Astrocyte (in vitro differentiated cells and primary cell): Measurements from ENCODE around the gene FAHD2B. TPM values are rescaled to one million over a fixed set of nuclear protein-coding genes. Genes with fewer than 3 reads are reported as not detected.
"Not testable (repeated sequence)": the region's sequence is repeated elsewhere in the genome, so short reads cannot be mapped to it uniquely, and the experiment has no call there.

Source experiments
- DNase-seq: peaks from one replicate; pipeline ENCODE4 v3.0.0-alpha.2; 2010; ENCODE audit warnings: low read depth
- FAIRE-seq: peaks from 2 replicates; lab custom pipeline; 2011; peaks lifted over from hg19 to GRCh38; lab: Jason Lieb, UNC
- H2AFZ ChIP-seq: 2 replicates; pipeline ENCODE4 v1.6.0; 2012; ENCODE audit warnings: low read depth, low read length, inconsistent platforms
- H3K27ac ChIP-seq: 2 replicates; pipeline ENCODE4 v1.5.1; 2011; ENCODE audit warnings: low read depth, low read length, inconsistent platforms
- H3K27me3 ChIP-seq: 2 replicates; pipeline ENCODE4 v1.6.0; 2011; ENCODE audit warnings: low read length, inconsistent platforms; ENCODE audit not compliant: insufficient read depth
- H3K36me3 ChIP-seq: 2 replicates; pipeline ENCODE4 v1.5.1; 2011; ENCODE audit warnings: low read length, inconsistent platforms; ENCODE audit not compliant: insufficient read depth
- H3K4me1 ChIP-seq: 2 replicates; pipeline ENCODE4 v1.5.1; 2011; ENCODE audit warnings: low read length, inconsistent platforms; ENCODE audit not compliant: insufficient read depth
- H3K4me2 ChIP-seq: 2 replicates; pipeline ENCODE4 v1.6.0; 2012; ENCODE audit warnings: low read length, inconsistent platforms
- H3K4me3 ChIP-seq: 2 replicates; pipeline ENCODE4 v1.5.1; 2011; ENCODE audit warnings: low read depth, mild to moderate bottlenecking, low read length, inconsistent platforms; ENCODE audit not compliant: insufficient read depth
- H3K79me2 ChIP-seq: 2 replicates; pipeline ENCODE4 v1.6.0; 2012; ENCODE audit warnings: mild to moderate bottlenecking, low read length, inconsistent platforms; ENCODE audit not compliant: insufficient read depth
- H3K9ac ChIP-seq: 2 replicates; pipeline ENCODE4 v1.6.0; 2012; ENCODE audit warnings: mild to moderate bottlenecking, low read length, inconsistent platforms
- H3K9me3 ChIP-seq: 2 replicates; pipeline ENCODE4 v1.5.1; 2012; ENCODE audit warnings: low read depth, mild to moderate bottlenecking, low read length, inconsistent platforms; ENCODE audit not compliant: insufficient read depth
- H4K20me1 ChIP-seq: 2 replicates; pipeline ENCODE4 v1.6.0; 2012; ENCODE audit warnings: low read length, inconsistent platforms; ENCODE audit not compliant: insufficient read depth
- H3K27ac Mint-ChIP-seq: one replicate; pipeline ENCODE4 v1.8.0; 2021; ENCODE audit warnings: mild to moderate bottlenecking, mixed read lengths; ENCODE audit not compliant: unreplicated experiment
- H3K27me3 Mint-ChIP-seq: one replicate; pipeline ENCODE4 v1.8.0; 2021; ENCODE audit warnings: low read depth, mixed read lengths; ENCODE audit not compliant: unreplicated experiment
- H3K36me3 Mint-ChIP-seq: one replicate; pipeline ENCODE4 v1.8.0; 2021; ENCODE audit warnings: low read depth, mixed read lengths; ENCODE audit not compliant: unreplicated experiment
- H3K4me1 Mint-ChIP-seq: one replicate; pipeline ENCODE4 v1.8.0; 2021; ENCODE audit warnings: low read depth, mixed read lengths; ENCODE audit not compliant: unreplicated experiment
- H3K4me3 Mint-ChIP-seq: one replicate; pipeline ENCODE4 v1.8.0; 2021; ENCODE audit warnings: mild to moderate bottlenecking, moderate library complexity, mixed read lengths; ENCODE audit not compliant: unreplicated experiment
- H3K9me3 Mint-ChIP-seq: one replicate; pipeline ENCODE4 v1.8.0; 2021; ENCODE audit warnings: mild to moderate bottlenecking, mixed read lengths; ENCODE audit not compliant: unreplicated experiment
- CTCF ChIP-seq: IDR thresholded peaks from 2 replicates; pipeline ENCODE4 v1.5.1; 2011; ENCODE audit warnings: low read depth, mild to moderate bottlenecking, inconsistent platforms, low read length, moderate library complexity; ENCODE audit not compliant: insufficient read depth
- EZH2 ChIP-seq: IDR thresholded peaks from 2 replicates; pipeline ENCODE4 v1.6.1; 2012; ENCODE audit warnings: mild to moderate bottlenecking, low read length, inconsistent platforms; ENCODE audit not compliant: insufficient read depth
- total RNA-seq: library from RNA; stranded (reverse); gene quantifications from 2 replicates; pipeline ENCODE4 v1.2.1, GENCODE V29; 2021

Gene FAHD2B
- total RNA-seq, 1 donor from 2014 or later, result 4.3 TPM

- H3K27me3 Mint-ChIP-seq, result peaks cover 24% of the 10 kb centered on the region
- no peaks in the 10 kb centered on the region for H3K4me1 ChIP-seq
- H3K4me3 Mint-ChIP-seq, result peak overlapping the region; percentile 83
- no peaks in the 10 kb centered on the region for H3K9me3 ChIP-seq
- H2AFZ ChIP-seq, result no peak overlapping the region
- no peaks in the 10 kb centered on the region for H3K79me2 ChIP-seq
- no peak for DNase-seq
- H3K27ac ChIP-seq, result no peak overlapping the region
- TF ChIP-seq EZH2, result no peak
- TF ChIP-seq CTCF, result no peak
- H3K4me3 ChIP-seq, result no peak overlapping the region
- H3K27ac Mint-ChIP-seq, result peak overlapping the region; percentile 69
- no peaks in the 10 kb centered on the region for H3K4me1 Mint-ChIP-seq
- H3K27me3 ChIP-seq, result no peaks in the 10 kb centered on the region
- no peaks in the 10 kb centered on the region for H3K36me3 Mint-ChIP-seq
- H3K36me3 ChIP-seq, result no peaks in the 10 kb centered on the region
- no peak for FAIRE-seq
- no peaks in the 10 kb centered on the region for H4K20me1 ChIP-seq
- peak overlapping the region; percentile 55 for H3K4me2 ChIP-seq
- no peak overlapping the region for H3K9ac ChIP-seq
- H3K9me3 Mint-ChIP-seq, result peaks cover 3% of the 10 kb centered on the region
These were observed 979 bp upstream of the FAHD2B start for GRCh38 chr2:97095661-97096060.

- H3K4me1 ChIP-seq, DNase-seq, H3K27me3 ChIP-seq, H3K27ac Mint-ChIP-seq, H3K27ac ChIP-seq, H3K4me3 ChIP-seq, H3K36me3 Mint-ChIP-seq, H3K9ac ChIP-seq, H3K9me3 Mint-ChIP-seq, H2AFZ ChIP-seq, H3K79me2 ChIP-seq, H3K9me3 ChIP-seq, H4K20me1 ChIP-seq, H3K36me3 ChIP-seq, H3K4me1 Mint-ChIP-seq, FAIRE-seq: not testable (repeated sequence)
- Mint-ChIP-seq H3K27me3 (peaks cover 22% of the 10 kb centered on the region), H3K4me3 (peak overlapping the region; percentile 54)
- peak overlapping the region; percentile 55 for H3K4me2 ChIP-seq
These were observed 505 bp downstream of the FAHD2B start for GRCh38 chr2:97093983-97094771.

- H3K4me1 Mint-ChIP-seq, H3K9me3 ChIP-seq, H3K36me3 Mint-ChIP-seq, H3K4me3 ChIP-seq, H3K9me3 Mint-ChIP-seq, DNase-seq, H3K9ac ChIP-seq, H3K79me2 ChIP-seq, H3K4me3 Mint-ChIP-seq, H3K27ac ChIP-seq, H3K27ac Mint-ChIP-seq, H2AFZ ChIP-seq, H3K4me2 ChIP-seq, H3K36me3 ChIP-seq, H4K20me1 ChIP-seq, H3K27me3 ChIP-seq, FAIRE-seq, H3K4me1 ChIP-seq: not testable (repeated sequence)
- H3K27me3 Mint-ChIP-seq, result peaks cover 17% of the 10 kb centered on the region
These were observed 1.7 kb downstream of the FAHD2B start for GRCh38 chr2:97092946-97093345.

GRCh38 chr2:97088706-97089105 is 6.0 kb downstream of the FAHD2B start:
- not testable (repeated sequence) for H3K27ac ChIP-seq, H3K9ac ChIP-seq, H3K4me1 Mint-ChIP-seq, H3K4me1 ChIP-seq, H3K9me3 ChIP-seq, FAIRE-seq, H2AFZ ChIP-seq, H3K4me3 Mint-ChIP-seq, H3K27ac Mint-ChIP-seq, H3K36me3 ChIP-seq, H3K4me2 ChIP-seq, H3K36me3 Mint-ChIP-seq, H3K4me3 ChIP-seq, H3K27me3 ChIP-seq, H3K9me3 Mint-ChIP-seq, DNase-seq, H3K79me2 ChIP-seq, H4K20me1 ChIP-seq
- H3K27me3 Mint-ChIP-seq, result peaks cover 11% of the 10 kb centered on the region

- H3K4me1 Mint-ChIP-seq, FAIRE-seq: not testable (repeated sequence)
These were observed 9.6 kb downstream of the FAHD2B start for GRCh38 chr2:97085093-97085492.

More at GRCh38 chr2:97085093-97085492, 9.6 kb downstream of the FAHD2B start:
- not testable (repeated sequence) for H3K36me3 Mint-ChIP-seq, H3K9me3 Mint-ChIP-seq, H3K36me3 ChIP-seq, H3K27ac Mint-ChIP-seq, H3K9me3 ChIP-seq, H3K79me2 ChIP-seq, H3K4me2 ChIP-seq, H3K9ac ChIP-seq, DNase-seq, H2AFZ ChIP-seq, H4K20me1 ChIP-seq, H3K4me1 ChIP-seq, H3K27me3 ChIP-seq, H3K4me3 Mint-ChIP-seq, H3K27ac ChIP-seq, H3K4me3 ChIP-seq
- peaks cover 14% of the 10 kb centered on the region for H3K27me3 Mint-ChIP-seq
